HG03342 (cell line): ENCODE results near the gene PLA2R1.
"Not testable (repeated sequence)": the region's sequence is repeated elsewhere in the genome, so short reads cannot be mapped to it uniquely, and the experiment has no call there.

Source experiments
- ATAC-seq: cut with Tn5 transposase; IDR thresholded peaks from one replicate; pipeline ENCODE4 v1.9.1; 2021; ENCODE audit warnings: mild to moderate bottlenecking, moderate library complexity; ENCODE audit not compliant: unreplicated experiment

PLA2R1 gene

DNA sequence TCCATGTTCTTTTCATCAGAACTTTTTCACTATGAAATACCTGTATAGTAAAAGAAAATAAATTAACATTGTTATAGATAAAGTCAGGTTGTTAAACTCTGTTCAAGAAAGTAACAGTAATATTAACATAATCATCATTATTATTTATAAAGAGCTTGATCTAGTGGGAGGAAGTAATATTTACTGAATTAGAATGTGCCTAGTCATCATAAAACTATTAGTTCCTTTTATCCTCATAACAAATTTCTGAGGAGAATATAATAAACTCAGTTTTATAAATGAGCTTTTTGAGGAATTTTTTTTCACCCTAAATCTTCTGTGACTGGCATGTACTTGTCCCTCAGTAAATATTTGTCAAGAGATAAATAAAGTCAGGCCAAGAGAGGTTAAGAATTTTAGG lies 78.4 kb downstream of the PLA2R1 start:
- no peak for ATAC-seq

DNA sequence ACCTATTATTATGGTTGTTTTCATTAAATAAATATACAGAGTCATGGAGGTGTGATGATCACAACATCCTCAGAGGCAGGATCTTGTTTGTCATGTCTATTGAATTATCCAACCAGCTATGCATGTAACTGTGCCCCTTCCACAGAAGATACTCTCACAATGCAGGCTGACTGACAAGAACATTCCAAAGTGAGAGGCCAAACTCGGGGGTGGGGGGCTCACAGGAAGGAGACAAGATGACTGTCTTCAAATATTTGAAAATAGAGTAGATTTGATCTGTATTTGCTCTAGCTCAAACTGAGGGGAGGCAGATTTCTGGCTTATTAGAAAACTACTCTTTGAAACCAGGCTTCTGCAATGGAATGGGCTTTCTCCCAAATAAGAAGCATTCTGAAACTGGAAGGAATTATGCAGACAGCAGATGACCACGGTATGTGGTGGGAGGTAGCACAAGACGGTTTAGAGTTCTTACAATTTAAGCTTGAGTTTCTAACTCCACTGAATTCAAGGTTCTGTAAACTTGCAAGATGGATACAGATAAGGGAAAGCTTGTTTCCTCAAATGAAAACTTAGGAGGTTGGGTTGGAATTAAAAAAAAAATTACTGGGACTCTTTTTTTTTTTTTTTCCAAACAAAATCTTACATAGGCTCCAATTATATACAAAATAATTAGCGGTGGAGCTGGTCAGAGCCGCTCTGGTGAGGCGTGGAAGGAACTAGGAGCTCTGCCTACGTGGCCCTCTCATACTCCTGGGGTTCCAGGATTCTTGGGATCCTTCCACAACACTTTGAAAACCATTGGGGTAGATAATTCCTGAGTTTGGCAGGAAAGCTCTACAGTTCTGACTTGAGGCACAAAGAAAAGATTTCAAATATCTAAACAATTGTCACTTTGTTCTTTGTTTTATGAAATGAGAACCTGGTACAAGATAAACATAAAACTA lies 79.3 kb downstream of the PLA2R1 start:
- no peak for ATAC-seq

DNA sequence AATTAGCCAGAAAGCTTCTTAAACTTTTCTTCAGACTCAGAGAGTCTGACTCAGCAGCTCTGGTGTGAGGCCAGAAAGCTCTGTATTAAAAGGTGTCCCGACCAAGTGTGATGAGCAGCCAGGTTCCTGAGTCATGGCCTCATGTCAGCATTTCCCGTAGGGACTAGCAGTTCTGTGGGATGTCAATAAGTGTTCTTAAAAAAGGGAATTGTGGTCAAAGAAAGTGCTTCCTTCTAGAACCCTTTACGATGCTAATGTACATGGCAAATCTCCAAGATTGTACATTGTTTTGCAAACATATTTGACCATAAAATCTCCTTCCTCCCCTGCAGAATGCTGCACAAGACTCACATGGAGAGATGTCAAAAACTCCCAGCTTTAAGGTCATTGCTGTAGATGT lies 80.1 kb downstream of the PLA2R1 start:
- no peak for ATAC-seq

DNA sequence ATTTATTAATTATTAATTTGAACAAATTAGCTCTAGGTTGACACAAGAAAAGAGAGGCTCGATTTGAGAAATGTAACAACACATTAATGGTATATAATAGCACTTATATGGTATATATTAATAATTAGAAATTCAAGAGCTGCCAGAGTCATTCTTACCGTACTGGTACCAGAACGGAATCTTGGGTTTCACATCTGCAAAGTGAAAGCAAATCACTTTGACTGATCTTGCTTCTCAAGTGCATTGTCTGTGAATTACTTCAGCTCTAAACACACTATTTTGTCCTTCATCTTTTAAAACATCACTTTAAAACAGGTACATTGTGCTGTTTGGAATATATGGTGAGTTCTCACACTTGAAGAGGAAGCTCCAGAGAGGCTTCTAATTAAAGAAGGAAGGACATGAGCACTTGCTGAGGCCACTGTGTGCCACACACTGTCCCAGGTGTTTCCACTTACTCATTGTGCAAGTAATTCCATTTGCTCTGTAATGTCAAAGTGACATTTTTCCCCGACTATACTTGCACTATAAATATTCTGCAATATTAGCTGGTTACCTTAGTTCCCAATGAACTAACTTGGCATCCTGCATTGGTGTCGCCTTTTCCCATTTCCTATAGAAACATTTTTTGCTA lies 85.8 kb downstream of the PLA2R1 start:
- no peak for ATAC-seq

DNA sequence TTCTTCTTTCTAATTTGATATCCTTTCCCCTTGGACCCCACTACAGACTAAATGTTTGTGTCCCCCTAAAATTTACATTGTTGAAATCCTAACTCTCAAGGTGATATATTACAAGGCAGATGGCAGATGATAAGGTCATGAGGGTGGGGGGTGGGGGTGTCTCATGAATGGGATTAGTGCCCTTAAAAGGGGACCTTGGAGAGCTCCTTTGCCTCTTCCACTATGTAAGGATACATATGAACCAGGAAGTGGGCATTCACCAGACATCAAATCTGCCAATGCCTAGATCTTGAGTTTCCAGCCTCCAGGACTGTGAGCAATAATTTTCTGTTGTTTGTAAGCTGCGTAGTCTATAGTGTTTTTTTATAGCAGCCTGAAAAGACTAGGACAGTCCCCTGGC lies 89.1 kb downstream of the PLA2R1 start:
- ATAC-seq: no peak

DNA sequence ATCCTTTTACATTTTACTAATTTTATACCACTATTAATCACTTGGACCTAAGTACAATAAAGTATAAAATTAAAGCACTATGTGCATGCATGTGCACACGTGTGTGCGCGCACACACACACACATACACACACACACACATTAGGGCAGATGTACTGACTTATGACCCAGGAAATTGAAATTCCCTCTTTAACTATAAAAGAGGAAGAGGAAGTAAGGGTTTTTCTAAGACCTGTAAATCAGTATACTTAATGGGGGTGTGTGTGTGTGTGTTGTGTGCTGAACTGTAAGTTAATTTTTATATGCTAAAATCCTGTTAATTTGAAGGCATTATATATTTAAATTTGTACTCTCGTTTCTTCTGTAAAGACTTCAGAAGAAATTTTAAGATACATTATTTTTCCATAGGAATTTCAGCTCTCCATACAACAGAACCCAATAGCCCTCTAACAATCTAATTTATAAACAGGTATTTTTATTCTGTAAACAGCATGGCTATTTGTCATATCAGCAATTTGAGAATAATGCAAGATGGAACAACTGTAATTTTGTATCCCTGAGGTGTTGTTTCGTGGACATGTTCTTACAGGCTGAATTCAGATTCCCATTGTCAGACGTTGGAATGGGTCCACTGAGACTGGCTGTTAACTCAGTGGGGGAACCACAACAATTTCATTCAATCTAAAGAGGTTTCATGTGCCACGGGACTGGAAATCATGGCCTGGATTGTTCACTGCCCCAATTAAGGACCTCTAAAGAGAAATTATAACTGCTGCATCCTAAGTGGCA lies 90.9 kb downstream of the PLA2R1 start:
- ATAC-seq: no peak

DNA sequence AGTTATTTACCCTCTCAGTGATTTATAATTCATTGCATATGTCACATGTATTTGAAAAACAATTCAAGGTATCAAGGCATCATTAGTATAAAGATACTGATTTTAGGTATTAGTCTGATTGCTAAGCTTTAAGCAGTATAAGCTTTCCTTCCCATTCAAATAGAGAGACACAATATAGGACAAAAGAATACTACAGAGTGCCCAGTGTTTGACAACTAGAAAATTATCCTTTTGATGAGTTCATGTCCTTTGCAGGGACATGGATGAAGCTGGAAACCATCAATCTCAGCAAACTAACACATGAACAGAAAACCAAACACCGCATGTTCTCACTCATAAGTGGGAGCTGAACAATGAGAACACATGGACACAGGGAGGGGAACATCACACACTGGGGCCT lies 91.9 kb downstream of the PLA2R1 start:
- not testable (repeated sequence) for ATAC-seq

DNA sequence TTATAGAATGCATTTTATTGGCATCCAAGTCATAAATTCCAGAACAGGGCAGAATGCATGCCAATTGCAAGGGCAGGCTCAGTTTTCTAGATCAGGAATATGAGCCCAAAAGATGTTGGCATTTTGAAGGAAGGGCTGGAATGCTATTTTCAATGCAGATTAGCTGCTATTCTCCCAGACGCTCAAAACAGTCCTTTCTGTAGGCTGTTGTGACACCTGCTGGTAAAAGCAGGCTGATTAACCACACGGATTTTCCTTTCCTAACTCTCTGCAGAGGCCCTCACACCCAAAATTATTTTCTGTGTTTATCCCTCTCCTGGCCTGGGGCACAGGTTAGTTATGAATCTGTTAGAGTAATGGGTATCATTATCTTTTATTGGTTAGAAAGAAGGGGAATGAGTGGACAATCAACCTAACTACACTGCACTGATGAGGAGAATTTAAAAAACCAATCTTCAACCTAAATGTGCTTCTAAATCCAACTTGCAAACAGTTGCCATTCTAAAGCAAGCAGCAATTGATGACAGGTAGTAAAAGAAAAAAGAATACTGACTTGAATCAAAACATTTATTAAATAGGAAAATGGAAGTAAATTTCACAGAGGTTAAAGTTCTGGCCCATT lies 94.0 kb downstream of the PLA2R1 start:
- ATAC-seq: peak; percentile 39

DNA sequence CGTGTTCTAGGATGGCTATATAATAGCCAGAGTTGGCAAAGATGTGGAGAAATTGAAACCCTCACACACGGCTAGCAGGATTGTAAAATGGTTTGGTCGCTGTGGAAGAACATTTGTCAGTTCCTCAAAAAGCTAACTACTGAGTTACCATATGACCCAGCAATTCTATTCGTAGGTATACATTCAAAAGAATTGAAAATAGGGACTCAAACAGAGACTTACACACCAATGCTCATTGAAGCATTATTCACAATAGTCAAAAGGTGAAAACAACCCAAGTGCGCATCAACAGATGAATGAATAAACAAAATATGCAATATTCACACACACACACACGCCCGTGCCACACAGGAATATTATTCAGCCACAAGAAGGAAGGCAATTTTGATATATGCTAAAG lies 98.7 kb downstream of the PLA2R1 start:
- peak; percentile 85 for ATAC-seq

DNA sequence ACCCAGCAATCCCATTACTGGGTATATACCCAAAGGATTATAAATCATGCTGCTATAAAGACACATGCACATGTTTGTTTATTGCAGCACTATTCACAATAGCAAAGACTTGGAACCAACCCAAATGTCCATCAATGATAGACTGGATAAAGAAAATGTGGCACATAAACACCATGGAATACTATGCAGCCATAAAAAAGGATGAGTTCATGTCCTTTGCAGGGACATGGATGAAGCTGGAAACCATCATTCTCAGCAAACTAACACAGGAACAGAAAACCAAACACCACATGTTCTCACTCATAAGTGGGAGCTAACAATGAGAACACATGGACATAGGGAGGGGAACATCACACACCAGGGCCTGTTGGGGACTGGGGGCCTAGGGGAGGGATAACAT lies 99.9 kb downstream of the PLA2R1 start:
- ATAC-seq: not testable (repeated sequence)

DNA sequence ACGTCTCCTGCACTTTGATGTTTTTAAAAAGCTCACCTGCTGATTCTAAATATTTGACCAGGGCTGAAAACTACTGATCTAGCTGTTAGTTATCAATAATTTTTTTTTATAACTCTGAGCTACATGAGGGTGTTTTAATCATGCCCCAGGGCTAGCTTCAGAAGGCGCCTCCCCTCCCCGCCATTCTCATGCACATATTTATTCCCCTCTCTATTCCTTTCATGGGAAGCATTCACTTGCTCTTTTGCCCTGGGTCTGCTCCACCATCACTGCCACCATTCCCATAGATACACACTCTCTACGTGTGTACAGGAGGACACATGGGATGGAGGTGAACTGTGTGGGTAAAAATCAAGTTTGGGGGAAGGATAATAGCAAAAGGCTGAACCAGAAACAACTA lies 101.0 kb downstream of the PLA2R1 start:
- ATAC-seq: no peak

DNA sequence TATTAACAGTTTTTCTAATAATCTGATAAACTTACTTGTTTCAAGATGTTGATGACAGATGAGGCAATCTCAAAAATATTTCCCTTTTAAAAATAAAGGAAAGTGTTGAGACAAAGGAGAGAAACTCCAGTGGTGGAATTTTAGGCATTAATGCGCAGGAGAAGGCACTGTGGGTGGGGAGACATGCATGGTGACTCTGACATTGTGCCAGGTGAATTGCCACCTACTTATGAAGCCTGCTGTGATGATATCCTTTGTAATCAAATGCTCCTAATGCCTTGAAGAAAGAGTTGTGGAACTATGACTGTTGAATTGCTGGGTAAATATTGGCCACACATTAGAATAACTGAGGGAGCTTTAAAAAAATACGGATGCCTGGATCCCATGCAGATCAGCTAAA lies 101.4 kb downstream of the PLA2R1 start:
- no peak for ATAC-seq

DNA sequence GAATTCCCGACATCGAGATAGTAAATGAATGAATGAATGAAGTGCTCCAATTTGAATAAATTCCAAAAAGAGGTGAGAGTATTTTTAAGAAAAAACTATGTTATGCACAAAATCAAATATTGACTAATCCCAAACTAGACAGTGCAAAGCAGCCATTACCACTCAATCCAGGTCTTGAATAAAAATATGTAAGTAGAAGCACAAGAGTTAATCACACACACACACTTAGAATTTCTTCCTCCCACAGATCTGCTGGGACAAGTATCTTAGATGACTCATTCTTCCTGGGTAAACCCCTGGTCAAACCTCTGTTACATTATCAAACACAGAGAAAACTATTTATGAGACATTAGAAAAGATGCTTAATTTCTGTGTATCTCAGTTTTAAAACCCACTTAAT lies 102.0 kb downstream of the PLA2R1 start:
- no peak for ATAC-seq

DNA sequence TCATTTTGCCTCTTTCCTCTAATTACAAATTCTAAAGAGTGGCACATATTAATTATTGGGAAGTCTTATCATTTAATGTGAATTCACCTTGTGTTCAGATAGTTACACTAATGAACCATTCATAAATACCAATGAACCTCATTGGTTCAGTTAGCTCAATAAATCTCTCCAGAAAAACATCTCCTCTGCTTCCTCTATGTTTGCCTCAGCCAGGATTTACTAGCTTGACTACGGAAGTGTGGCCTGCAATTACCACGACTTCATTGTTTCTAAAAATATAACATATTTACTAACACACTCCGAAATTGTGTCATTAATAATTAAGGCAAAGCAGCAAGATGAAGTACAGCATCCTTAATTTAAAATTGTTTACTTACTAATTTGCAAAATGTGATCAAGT lies 103.3 kb downstream of the PLA2R1 start:
- ATAC-seq: no peak

DNA sequence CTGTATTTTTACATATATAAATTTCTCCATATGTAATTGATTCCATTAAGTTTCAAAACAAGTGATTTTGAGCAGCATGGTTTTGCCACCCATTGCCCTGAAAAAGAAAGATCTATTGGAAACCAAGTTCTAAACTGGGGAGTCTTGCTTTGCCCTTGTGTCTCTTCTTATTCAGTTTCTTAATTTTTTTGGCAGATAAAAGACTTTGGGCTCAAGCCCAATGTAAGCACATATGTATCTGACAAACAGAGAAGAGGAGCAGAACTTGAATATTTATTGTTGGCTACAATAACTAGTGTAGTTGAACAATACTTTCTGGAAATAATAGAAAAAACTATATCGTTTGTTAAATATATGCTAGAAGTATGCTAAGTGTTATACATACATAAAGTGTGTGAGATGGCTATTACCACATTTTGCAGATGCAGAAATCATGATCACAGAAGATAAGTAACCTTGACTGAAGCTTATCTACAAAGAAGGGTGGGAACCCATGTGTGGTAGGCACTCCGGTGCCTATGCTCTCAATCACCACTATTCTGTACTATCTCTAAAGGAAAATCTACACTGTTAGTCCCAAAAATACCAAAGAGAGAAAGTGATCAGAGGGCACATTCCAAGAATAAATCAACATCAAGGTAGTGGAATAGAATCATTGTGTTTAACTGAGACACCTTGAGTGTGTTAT lies 109.1 kb downstream of the PLA2R1 start:
- ATAC-seq: no peak

DNA sequence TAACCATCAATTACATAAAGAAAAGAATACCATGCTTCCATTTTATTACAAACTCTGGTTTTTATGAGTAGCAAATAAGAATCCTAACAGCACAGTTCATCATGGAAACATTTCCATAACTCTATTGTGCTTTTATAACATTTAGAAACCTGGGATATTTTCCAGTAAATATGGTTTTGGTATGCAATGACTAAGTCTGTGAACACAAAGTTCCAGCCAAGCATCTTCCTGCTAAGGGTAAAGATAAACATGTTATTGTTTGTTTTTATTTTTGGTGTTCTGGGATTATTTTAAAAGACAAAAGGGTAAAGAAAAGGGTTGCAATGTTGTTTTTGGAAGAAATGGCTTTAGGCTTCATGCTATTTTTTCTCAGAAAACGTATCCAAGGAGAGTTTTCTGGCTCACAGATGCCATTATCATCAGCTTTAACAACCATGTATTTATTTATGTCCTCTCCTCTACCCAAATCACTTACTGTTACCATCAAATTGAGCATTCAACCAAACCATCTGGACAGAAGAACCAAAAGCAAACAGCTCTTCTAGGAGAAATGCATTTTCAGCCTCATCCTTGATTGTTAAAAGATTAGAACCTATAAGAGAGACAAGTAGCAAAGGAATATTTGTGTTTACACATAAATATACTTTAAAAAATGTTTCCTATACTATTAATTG lies 116.0 kb downstream of the PLA2R1 start:
- ATAC-seq: no peak

DNA sequence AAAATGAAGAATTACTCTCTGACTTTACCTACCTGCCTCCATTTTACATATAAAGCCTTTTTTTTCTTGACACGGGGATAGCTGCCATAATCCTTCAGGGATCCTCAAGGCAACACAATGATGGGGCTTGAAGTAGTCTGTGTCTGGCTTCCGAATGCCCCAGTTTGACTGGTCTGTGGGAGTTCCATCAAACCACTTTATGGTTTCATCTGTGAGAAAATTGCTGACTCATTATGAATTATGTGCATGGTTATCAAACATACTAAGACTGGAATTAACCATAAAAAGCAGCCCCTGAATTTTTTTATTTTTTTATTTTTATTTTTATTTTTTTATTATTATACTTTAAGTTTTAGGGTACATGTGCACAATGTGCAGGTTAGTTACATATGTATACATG lies 117.5 kb downstream of the PLA2R1 start:
- ATAC-seq: no peak

DNA sequence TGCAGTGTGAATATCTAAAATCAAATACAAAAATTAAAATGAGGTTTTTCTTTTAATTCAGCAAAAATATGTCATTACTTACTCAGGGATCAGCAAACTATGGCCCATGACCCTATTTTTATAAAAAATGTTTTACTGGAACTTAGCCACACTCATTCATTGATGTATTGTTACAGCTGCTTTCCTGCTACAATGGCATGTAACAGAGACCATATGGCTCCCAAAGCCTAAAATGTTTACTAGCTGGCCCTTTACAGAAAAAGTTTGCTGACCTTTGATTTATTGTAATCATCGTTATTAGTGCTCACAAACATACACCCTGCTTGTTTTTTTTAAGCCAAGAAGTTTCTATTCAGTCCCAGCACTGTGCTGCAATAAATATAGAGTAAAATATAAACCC lies 120.3 kb downstream of the PLA2R1 start:
- ATAC-seq: no peak

DNA sequence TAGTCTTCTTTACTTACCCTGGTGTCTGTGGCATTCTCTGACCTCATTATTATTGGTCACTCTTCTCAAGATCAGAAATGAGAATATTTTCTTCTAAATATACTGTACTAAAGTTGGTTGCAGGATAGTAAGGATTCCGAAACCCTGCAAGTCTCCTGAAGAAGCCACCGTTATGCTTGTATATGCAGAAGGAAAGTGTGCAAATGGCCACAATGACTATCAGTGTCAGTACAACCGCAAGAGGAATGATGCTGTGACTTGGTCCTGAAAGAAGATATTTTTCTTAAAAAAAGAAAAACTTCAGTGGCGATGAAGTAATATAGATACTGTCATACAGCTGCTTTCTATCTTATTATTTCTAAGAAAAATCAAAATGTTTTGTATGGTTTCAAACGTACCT lies 120.7 kb downstream of the PLA2R1 start:
- no peak for ATAC-seq

DNA sequence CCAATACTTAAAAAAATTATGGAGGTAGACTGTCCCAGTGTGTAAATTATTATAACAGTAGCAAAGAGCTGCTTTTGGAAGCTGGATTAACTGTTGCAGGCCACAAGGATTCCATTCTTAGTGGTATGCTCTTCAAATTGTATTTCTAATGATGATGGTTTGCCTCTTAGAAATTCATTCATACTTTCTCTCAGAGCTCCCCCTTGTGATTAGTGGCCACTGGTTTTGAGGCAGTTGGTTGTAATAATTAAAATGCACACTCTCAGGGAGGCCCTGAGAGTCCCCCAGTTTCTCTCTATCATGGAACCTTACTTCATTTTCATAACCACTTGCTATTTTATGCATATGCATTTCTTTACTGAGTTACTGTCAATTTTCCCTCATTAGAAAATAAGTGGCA lies 122.5 kb downstream of the PLA2R1 start:
- ATAC-seq: peak; percentile 70
